Spleen (tissue), 11 donors: ENCODE data around the gene MYL10. TPM values are rescaled to one million over a fixed set of nuclear protein-coding genes. Genes with fewer than 3 reads are reported as not detected.

Experiments used
- DNase-seq: peaks from one replicate; pipeline ENCODE4 v3.0.0-alpha.2; 2020
- H3K27ac ChIP-seq, 8 donors: fragments of 200-600 bp; sonication (generic) in 7 of 8; 1 replicate in 4 of 8; 2 replicates in 4 of 8; pipeline versions ENCODE4 v1.5.0 to v1.8.0; 2016 to 2021; ENCODE audit warnings: inconsistent platforms in 4 of 8, mild to moderate bottlenecking in 4 of 8, moderate library complexity in 1 of 8
- H3K27me3 ChIP-seq, 7 donors: fragments of 200-600 bp; sonication (generic) in 6 of 7; replicated peaks in 1 of 7; 1 replicate in 4 of 7; 2 replicates in 3 of 7; pipeline versions ENCODE4 v1.5.0 to v1.8.0; 2016 to 2021; ENCODE audit warnings: inconsistent platforms in 3 of 7, mild to moderate bottlenecking in 1 of 7
- H3K36me3 ChIP-seq, 6 donors: fragments of 200-600 bp; sonication (generic) in 5 of 6; 1 replicate in 4 of 6; 2 replicates in 2 of 6; pipeline versions ENCODE4 v1.5.0 to v1.8.0; 2016 to 2021; ENCODE audit warnings: inconsistent platforms in 2 of 6
- H3K4me1 ChIP-seq, 6 donors: fragments of 200-600 bp; sonication (generic) in 5 of 6; 1 replicate in 3 of 6; 2 replicates in 3 of 6; pipeline versions ENCODE4 v1.5.0 to v1.8.0; 2016 to 2021; ENCODE audit warnings: inconsistent platforms in 3 of 6
- H3K4me3 ChIP-seq, 8 donors: fragments of 200-600 bp; sonication (generic) in 7 of 8; 1 replicate in 4 of 8; 2 replicates in 4 of 8; pipeline versions ENCODE4 v1.5.0 to v1.8.0; 2016 to 2021; ENCODE audit warnings: inconsistent platforms in 4 of 8, mild to moderate bottlenecking in 4 of 8, moderate library complexity in 2 of 8
- H3K9me3 ChIP-seq, 8 donors: fragments of 200-600 bp; sonication (generic) in 7 of 8; 1 replicate in 4 of 8; 2 replicates in 4 of 8; pipeline versions ENCODE4 v1.5.0 to v1.8.0; 2016 to 2021; ENCODE audit warnings: inconsistent platforms in 4 of 8
- CTCF ChIP-seq, 11 experiments: fragments of 200-600 bp in 7 of 11; fragments of 450-650 bp in 4 of 11; sonication (generic) in 4 of 11; IDR thresholded peaks in 8 of 11; conservative IDR thresholded peaks in 3 of 11; 1 replicate in 7 of 11; 2 replicates in 4 of 11; pipeline versions ENCODE4 v1.4.0 to v1.8.0; 2016 to 2021; ENCODE audit warnings: antibody characterized with exemption in 11 of 11, inconsistent platforms in 4 of 11, mild to moderate bottlenecking in 1 of 11
- POLR2A ChIP-seq, 3 donors: fragments of 450-650 bp; IDR thresholded peaks; one replicate each; pipeline ENCODE4 v1.5.1; 2017; ENCODE audit warnings: antibody characterized with exemption in 3 of 3, mild to moderate bottlenecking in 1 of 3
- POLR2AphosphoS5 ChIP-seq, 3 donors: sonication (generic); formaldehyde crosslinking; IDR thresholded peaks; one replicate each; pipeline ENCODE4 v1.5.1; 2017; ENCODE audit warnings: antibody characterized with exemption in 3 of 3
- WGBS, 5 donors: extraction: QIAGEN DNeasy Blood & Tissue Kit in 3 of 5; methylation state at CpG; one replicate each; pipeline versions ENCODE4 v1.1.5 to v1.1.7; 2013 to 2018; 5-methylcytosine and 5-hydroxymethylcytosine counted together
- intact Hi-C: fragments of 100-400 bp; cut with DNase I; formaldehyde crosslinking; loops from one replicate; pipeline ENCODE4 v1.15.0; 2023; ENCODE audit warnings: low total_unique reads
- polyA plus RNA-seq, 3 donors: library from polyadenylated mRNA; stranded (reverse); fragments of 200-250 nt; gene quantifications; one replicate each; pipeline ENCODE4 v1.2.1, GENCODE V29; 2013
- total RNA-seq, 7 donors: library from RNA; depleted of rRNA in 3 of 7; stranded (reverse); fragments of >200 nt in 3 of 7; fragmentation: NEBNext Ultra II Directional in 4 of 7; extraction: Animal tissue kit (Norgen Biotek cat#: 25700) in 4 of 7; gene quantifications; one replicate each; pipeline versions ENCODE4 v1.1.0 to v1.2.1, GENCODE V29; 2016 to 2021
- donor health status: healthy with polysubstance abuse.
- donor health status: DM: no; HTN: no; CAD: no; lungs with moderate emphysema.
- donor health status: DM: no; HTN: no; CAD: no.
- donor health status: Bipolar disorder and iron deficiency.
- donor health status: healthy.
- donor health status: DM: no; HTN: no; CAD: no.
- donor health status: DM: yes; HTN: yes; CAD: no.

The MYL10 gene
- total and polyA plus RNA-seq, 10 donors: not detected

DNA sequence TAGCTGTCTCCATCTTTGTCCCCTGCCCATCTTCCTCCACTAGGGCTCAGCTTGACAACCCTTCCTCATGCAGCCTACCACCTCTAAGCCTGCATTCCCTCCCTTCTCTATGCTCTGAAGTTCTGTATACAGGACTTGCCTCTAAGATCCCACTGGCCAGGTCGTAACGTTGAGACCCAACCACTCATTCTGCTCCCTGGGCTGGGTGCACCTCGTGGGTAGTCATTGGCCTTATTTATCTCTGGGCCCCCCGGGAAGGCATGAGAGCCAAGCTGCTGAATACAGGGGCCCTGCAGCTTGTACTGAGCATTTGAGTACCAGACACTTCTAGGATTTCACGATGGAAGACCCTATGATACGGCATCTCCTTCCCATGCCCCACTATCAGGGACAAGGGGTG lies 31.2 kb downstream of the MYL10 start:
- intact Hi-C loops: no loop called here
- no peak for TF ChIP-seq POLR2A (IDR thresholded peaks at IDR 0.05)
- TF ChIP-seq POLR2AphosphoS5 (IDR thresholded peaks at IDR 0.05): no peak
- TF ChIP-seq CTCF (IDR thresholded peaks at IDR 0.05 in 8 of 11, conservative IDR thresholded peaks at IDR 0.05 in 3 of 11): no peak
- 69 to 88% (median 85%) methylated on average over 6 of the region's 6 CpGs for WGBS, 5 donors
- Histone ChIP-seq H3K9me3 (no peaks in the 10 kb centered on the region), H3K4me3 (no peak overlapping the region), H3K4me1 (peaks cover 0 to 12% (median 5%) of the 10 kb centered on the region in 6 donors), H3K27me3 (peaks cover 0 to 14% (median 0%) of the 10 kb centered on the region in 7 donors), H3K36me3 (no peaks in the 10 kb centered on the region), H3K27ac (no peak overlapping the region)
- DNase-seq: peak; percentile 34

DNA sequence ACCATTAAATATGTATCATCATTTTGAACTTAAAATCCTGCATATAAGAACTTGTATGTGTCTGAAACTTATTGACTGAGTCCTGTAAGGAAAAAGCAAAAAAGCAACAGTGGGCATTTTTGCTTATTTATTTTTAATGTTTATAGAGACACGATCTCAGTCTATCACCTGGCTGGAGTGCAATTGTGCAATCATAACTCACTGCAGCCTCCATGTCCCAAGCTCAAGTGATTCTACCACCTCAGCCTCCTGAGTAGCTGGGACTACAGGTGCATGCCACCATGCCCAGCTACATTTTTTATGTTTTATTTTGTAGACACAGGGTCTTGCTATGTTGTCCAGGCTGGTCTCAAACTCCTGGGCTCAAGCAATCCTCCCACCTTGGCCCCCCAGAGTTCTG lies 32.2 kb downstream of the MYL10 start:
- no peaks in the 10 kb centered on the region for H3K9me3 ChIP-seq
- no peak overlapping the region for H3K4me3 ChIP-seq
- no peak for DNase-seq
- WGBS, 5 donors: 72 to 96% (median 91%) methylated on average over 1 of the region's 1 CpG
- intact Hi-C loops: no loop called here
- peaks cover 0 to 7% (median 0%) of the 10 kb centered on the region in 6 donors for H3K4me1 ChIP-seq
- H3K27ac ChIP-seq: no peak overlapping the region
- no peaks in the 10 kb centered on the region for H3K36me3 ChIP-seq
- H3K27me3 ChIP-seq: peaks cover 0 to 3% (median 0%) of the 10 kb centered on the region in 7 donors
- TF ChIP-seq POLR2AphosphoS5 (IDR thresholded peaks at IDR 0.05): no peak
- no peak for TF ChIP-seq POLR2A (IDR thresholded peaks at IDR 0.05)
- TF ChIP-seq CTCF (IDR thresholded peaks at IDR 0.05 in 8 of 11, conservative IDR thresholded peaks at IDR 0.05 in 3 of 11): no peak

GRCh38 chr7:101595766-101596537 lies 33.1 kb downstream of the MYL10 start:
- DNase-seq: no peak
- 80 to 92% (median 82%) methylated on average over 4 of the region's 4 CpGs for WGBS, 5 donors
- intact Hi-C loops: no loop called here
- no peak for TF ChIP-seq POLR2A (IDR thresholded peaks at IDR 0.05)
- TF ChIP-seq CTCF (IDR thresholded peaks at IDR 0.05 in 8 of 11, conservative IDR thresholded peaks at IDR 0.05 in 3 of 11): no peak
- no peak for TF ChIP-seq POLR2AphosphoS5 (IDR thresholded peaks at IDR 0.05)
- Histone ChIP-seq H3K4me1 (peaks cover 0 to 7% (median 0%) of the 10 kb centered on the region in 6 donors), H3K27me3 (no peaks in the 10 kb centered on the region), H3K4me3 (no peak overlapping the region), H3K27ac (no peak overlapping the region), H3K9me3 (no peaks in the 10 kb centered on the region), H3K36me3 (no peaks in the 10 kb centered on the region)

GRCh38 chr7:101595246-101595645 lies 33.9 kb downstream of the MYL10 start:
- TF ChIP-seq POLR2AphosphoS5 (IDR thresholded peaks at IDR 0.05): no peak
- TF ChIP-seq CTCF (IDR thresholded peaks at IDR 0.05 in 8 of 11, conservative IDR thresholded peaks at IDR 0.05 in 3 of 11): no peak
- no peak for TF ChIP-seq POLR2A (IDR thresholded peaks at IDR 0.05)
- H3K27me3 ChIP-seq: no peaks in the 10 kb centered on the region
- no peak overlapping the region for H3K27ac ChIP-seq
- H3K9me3 ChIP-seq: no peaks in the 10 kb centered on the region
- intact Hi-C loops: no loop called here
- DNase-seq: no peak
- H3K4me1 ChIP-seq: peaks cover 0 to 7% (median 0%) of the 10 kb centered on the region in 6 donors
- WGBS, 5 donors: 84 to 100% (median 90%) methylated on average over 1 of the region's 1 CpG
- H3K36me3 ChIP-seq: no peaks in the 10 kb centered on the region
- no peak overlapping the region for H3K4me3 ChIP-seq
